KMS-11 (cell line): Measurements from ENCODE around the gene GRIK3.

Source experiments
- H2AFZ ChIP-seq: fragments of 200-600 bp; sonication (generic); 2 replicates; pipeline ENCODE4 v1.6.1; 2016; ENCODE audit warnings: antibody characterized with exemption, mixed run types, low read depth
- H3K27ac ChIP-seq: fragments of 200-600 bp; sonication (generic); 2 replicates; pipeline ENCODE4 v1.6.1; 2016; ENCODE audit warnings: mild to moderate bottlenecking, mixed run types
- H3K27me3 ChIP-seq: fragments of 200-600 bp; sonication (generic); 2 replicates; pipeline ENCODE4 v1.6.1; 2017; ENCODE audit warnings: mild to moderate bottlenecking, low read depth, mixed run types, moderate library complexity; ENCODE audit not compliant: insufficient read depth
- H3K36me3 ChIP-seq: fragments of 200-600 bp; sonication (generic); 2 replicates; pipeline ENCODE4 v1.6.1; 2017; ENCODE audit warnings: mild to moderate bottlenecking, mixed run types; ENCODE audit not compliant: insufficient read depth
- H3K4me1 ChIP-seq: fragments of 200-600 bp; sonication (generic); 2 replicates; pipeline ENCODE4 v1.6.1; 2016; ENCODE audit warnings: mild to moderate bottlenecking, low read depth, mixed run types; ENCODE audit not compliant: poor library complexity, severe bottlenecking
- H3K4me2 ChIP-seq: fragments of 200-600 bp; sonication (generic); 2 replicates; pipeline ENCODE4 v1.7.0; 2016; ENCODE audit warnings: mild to moderate bottlenecking, mixed run types
- H3K4me3 ChIP-seq: fragments of 200-600 bp; sonication (generic); IDR thresholded peaks from 2 replicates; pipeline ENCODE4 v1.6.1; 2017; ENCODE audit warnings: low read depth, low read length, mixed read lengths; ENCODE audit not compliant: insufficient read depth
- H3K79me2 ChIP-seq: fragments of 200-600 bp; sonication (generic); 2 replicates; pipeline ENCODE4 v1.6.1; 2016; ENCODE audit warnings: low read depth, mixed run types; ENCODE audit not compliant: insufficient read depth
- H3K9ac ChIP-seq: fragments of 200-600 bp; sonication (generic); 2 replicates; pipeline ENCODE4 v1.6.1; 2016; ENCODE audit warnings: mild to moderate bottlenecking, mixed run types
- H4K20me1 ChIP-seq: fragments of 200-600 bp; sonication (generic); 2 replicates; pipeline ENCODE4 v1.6.1; 2016; ENCODE audit warnings: mild to moderate bottlenecking, mixed run types; ENCODE audit not compliant: insufficient read depth
- CTCF ChIP-seq: fragments of 200-600 bp; sonication (generic); conservative IDR thresholded peaks from 2 replicates; pipeline ENCODE4 v1.6.1; 2017; ENCODE audit warnings: low read depth, mild to moderate bottlenecking, antibody characterized with exemption, low read length, moderate library complexity, mixed read lengths

The GRIK3 gene

GRCh38 chr1:36857754-36858153, 176.6 kb downstream of the GRIK3 start:
- Histone ChIP-seq H3K79me2 (no peaks in the 10 kb centered on the region), H3K4me3 (no peak overlapping the region), H4K20me1 (no peaks in the 10 kb centered on the region), H3K27ac (no peak overlapping the region), H3K4me2 (no peak overlapping the region), H2AFZ (no peak overlapping the region), H3K27me3 (peaks cover 68% of the 10 kb centered on the region; the same call in 1 of the 2 replicates), H3K4me1 (no peaks in the 10 kb centered on the region), H3K9ac (no peak overlapping the region), H3K36me3 (no peaks in the 10 kb centered on the region)
- no peak for TF ChIP-seq CTCF

- no peak for TF ChIP-seq CTCF
- Histone ChIP-seq H2AFZ (no peak overlapping the region), H3K79me2 (no peaks in the 10 kb centered on the region), H4K20me1 (no peaks in the 10 kb centered on the region), H3K27ac (no peak overlapping the region), H3K4me1 (no peaks in the 10 kb centered on the region), H3K36me3 (no peaks in the 10 kb centered on the region), H3K4me3 (no peak overlapping the region), H3K4me2 (no peak overlapping the region), H3K27me3 (peaks cover 61% of the 10 kb centered on the region; the same call in 1 of the 2 replicates), H3K9ac (no peak overlapping the region)
Observed at GRCh38 chr1:36855699-36856494, 178.4 kb downstream of the GRIK3 start.

- Histone ChIP-seq H3K36me3 (no peaks in the 10 kb centered on the region), H3K4me3 (no peak overlapping the region), H4K20me1 (no peaks in the 10 kb centered on the region), H3K4me2 (no peak overlapping the region), H3K27me3 (peaks cover 57% of the 10 kb centered on the region; the same call in 1 of the 2 replicates), H3K79me2 (no peaks in the 10 kb centered on the region), H3K27ac (no peak overlapping the region), H3K4me1 (no peaks in the 10 kb centered on the region), H2AFZ (no peak overlapping the region), H3K9ac (no peak overlapping the region)
- TF ChIP-seq CTCF: no peak
Observed at GRCh38 chr1:36853638-36854037, 180.7 kb downstream of the GRIK3 start.

GRCh38 chr1:36852586-36852985, 181.7 kb downstream of the GRIK3 start:
- no peak for TF ChIP-seq CTCF
- H3K27ac ChIP-seq: no peak overlapping the region
- no peak overlapping the region for H3K4me2 ChIP-seq
- no peaks in the 10 kb centered on the region for H4K20me1 ChIP-seq
- no peaks in the 10 kb centered on the region for H3K4me1 ChIP-seq
- H3K79me2 ChIP-seq: no peaks in the 10 kb centered on the region
- peaks cover 59% of the 10 kb centered on the region; the same call in 1 of the 2 replicates for H3K27me3 ChIP-seq
- H3K9ac ChIP-seq: no peak overlapping the region
- no peaks in the 10 kb centered on the region for H3K36me3 ChIP-seq
- no peak overlapping the region for H3K4me3 ChIP-seq
- no peak overlapping the region for H2AFZ ChIP-seq
